NCI-H345 treated with DMSO at 0.1 percent for 48 hours (cell line): ENCODE measurements around the gene FHDC1.

Experiments used
- DNase-seq: peaks from one replicate; lab custom pipeline; 2025; ENCODE audit not compliant: unreplicated experiment; lab: John Stamatoyannopoulos, UW

Gene FHDC1

DNA sequence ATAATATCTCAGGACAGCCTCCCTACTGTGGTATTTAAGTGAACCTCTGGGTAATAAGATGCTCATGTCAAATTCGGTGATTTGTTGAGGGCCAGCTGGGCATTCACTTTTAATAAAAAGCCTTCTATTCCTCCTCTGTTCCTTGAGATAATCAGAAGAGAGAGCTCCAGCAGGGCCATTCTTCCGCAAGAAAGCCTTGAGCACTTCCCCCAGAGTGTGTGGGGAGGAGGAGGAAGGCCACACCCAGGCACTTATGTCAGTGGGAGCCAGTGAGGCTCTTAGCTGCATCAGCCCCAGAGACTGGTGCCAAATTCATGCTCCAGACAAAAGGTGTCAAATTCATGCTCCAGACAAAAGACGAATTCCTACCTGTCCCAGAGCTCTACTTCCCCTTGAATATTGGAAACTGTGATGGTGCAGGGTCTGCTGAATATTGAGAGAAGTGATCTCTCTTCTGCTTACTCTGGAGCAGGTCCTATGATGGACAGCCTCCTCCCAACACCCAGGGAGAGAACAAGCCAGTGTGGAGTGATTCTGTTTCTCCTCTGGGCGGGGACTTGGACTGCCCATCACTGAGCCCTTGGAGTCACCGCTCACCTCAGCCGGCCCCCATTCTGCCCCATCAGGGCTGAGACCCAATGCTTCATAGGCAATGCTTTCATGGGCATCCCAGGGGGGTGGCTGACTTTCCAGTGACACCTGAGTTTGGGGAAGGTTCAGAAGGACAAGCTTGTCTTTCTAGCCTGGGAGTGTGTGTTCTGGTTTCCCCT is 68.1 kb downstream of the FHDC1 start:
- no peak for DNase-seq

DNA sequence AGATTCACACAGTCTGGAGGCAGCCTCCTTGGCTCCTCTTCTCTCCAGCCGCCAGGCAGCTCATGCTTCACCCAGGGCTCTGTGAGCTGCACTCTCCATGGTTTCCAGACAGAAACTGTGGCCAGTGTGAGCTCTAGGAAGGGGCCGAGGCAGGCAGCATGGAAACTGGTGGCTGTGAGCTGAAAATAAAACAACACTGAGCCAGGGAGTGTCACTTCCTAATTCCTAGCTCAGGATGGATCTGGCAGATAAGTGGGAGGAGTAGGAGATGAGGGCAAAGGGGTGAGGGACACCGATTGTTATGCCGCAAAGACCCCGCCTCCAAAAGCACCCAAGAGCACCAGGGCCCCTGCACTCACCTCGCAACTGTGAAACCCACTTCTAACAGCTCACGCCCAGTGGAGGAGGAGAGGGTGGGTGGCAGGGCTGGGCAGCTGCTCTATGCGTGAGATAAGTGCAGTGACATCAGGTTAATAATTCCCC is 69.8 kb downstream of the FHDC1 start:
- no peak for DNase-seq

DNA sequence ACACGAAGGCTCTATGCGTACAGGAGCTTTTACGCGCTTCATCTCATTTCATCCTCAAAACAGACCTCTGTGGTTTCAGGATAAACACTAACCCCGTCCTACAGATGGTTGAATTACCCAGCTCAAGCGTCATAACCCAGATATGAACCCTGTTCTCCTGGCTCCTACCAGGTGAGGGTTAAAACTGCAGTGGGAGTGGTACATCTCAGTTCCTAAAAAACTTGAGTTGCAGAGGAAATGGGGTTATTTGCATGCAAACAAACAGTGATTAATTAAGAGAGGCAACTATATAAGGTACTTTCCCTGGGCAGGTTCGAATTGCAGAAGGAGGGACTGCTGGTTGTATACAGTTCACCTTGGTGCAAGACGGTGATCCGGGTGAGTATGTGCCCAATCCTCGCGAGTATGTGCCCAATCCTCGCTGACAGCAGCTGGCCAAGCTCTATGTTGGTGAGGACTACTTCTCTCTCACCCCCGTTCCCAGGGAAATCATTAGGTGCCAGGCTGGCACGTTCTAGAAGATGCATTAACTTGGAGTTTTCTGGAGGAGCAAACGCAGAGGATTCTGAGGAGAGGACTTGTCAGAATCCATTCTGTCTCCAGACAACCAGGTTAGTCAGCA is 72.6 kb downstream of the FHDC1 start:
- DNase-seq = no peak

DNA sequence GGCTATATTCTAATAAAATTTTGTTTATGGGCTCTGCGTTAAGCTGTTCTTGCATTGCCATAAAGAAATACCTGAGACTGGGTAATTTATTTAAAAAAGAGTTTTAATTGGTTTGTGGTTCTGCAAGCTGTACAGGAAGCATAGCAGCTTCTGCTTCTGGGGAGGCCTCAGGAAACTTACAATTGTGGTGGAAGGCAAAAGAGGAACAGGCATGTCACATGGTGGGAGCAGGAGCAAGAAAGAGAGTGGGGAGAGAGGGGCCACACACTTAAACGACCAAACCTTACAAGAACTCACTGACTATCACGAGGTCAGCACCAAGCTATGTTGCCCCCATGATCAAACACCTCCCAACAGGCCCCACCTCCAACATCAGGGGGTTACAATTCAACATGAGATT is 74.0 kb downstream of the FHDC1 start:
- no peak for DNase-seq

DNA sequence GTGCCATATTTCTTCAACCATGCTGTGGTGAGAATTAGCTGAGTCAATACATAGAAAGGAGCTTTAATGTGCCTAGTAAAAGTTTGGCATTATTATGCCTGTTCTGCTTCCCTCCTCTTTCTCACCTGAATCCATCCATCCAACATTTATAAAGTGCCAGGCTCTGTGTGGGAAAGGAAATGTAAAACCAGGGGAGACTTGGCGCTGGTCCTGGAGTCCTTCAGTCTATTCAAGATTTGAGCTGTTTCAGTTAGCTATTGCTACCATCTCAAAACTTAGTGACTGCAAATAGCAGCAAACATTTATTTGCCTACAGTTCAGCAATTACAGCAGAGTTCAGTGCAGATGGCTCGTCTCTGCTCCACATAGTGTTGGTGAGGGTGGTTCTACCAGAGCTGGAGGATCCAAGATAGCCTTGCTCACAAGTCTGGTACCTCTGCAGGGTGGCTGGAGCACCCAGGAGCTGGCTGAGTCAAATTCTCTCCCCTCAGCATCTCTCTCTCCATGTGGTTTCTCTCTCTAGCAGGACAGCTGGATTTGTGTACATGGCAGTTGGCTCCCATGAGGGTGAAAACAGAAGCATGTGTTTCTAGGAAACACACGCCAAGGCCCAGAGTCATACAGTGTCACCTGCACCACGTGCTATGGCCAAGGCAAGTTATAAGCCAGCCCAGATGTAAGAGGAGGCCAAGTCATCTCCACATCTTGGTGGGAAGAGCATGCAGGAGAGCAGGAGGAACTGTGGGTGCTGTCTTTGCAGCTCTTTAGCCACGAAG is 77.3 kb downstream of the FHDC1 start:
- no peak for DNase-seq

DNA sequence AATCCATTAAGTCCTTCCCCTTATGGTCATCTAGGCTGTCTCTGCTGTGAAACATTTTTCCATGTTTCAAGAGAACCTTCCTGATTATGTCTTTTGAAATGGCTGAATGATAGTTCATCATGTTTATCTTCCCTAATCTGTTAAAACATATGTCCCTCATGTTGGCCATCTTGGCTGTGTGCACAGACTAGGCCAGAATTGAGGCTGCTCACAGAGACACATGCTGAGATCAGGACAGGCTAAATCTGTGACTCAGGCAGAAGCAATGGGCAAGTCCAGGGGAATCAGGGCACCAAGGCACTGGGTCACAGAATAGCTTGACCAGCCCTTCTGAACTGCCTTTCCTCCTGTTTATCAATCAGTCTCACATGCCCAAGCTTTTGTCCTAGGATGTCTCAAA is 78.3 kb downstream of the FHDC1 start:
- DNase-seq = no peak

DNA sequence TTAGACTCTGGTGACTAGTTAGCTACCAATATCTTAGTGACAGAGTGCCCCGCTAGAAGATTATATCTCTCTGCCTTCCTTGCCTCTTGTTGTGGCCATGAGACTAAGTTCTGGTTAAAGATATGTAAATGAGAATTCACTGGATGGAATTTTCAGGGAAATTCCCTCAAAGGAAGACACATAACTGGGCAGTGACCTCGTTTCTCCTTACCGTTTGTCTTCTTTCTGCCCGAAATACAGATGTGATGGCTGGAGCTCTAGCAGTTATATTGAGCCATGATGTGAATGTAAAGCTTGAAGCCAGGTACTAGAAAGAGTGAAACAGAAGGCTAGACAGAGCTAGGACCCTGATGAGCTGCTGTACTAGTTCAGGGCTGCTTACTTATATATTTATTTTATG is 80.5 kb downstream of the FHDC1 start:
- no peak for DNase-seq

DNA sequence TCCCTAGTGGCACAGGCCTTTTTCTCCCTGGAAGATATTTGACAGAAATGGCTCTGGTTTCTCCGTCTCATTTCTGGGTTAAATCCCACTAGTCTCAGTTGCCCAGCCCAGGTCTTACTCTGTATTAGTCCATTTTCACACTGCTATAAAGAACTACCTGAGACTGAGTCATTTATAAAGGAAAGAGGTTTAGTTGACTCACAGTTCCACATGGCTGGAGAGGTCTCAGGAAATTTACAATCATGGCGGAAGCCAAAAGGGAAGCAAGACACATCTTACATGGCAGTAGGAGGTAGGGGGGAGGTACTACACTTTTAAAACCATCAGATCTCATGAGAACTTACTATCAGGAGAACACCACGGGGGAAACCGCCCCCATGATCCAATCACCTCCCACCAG is 81.9 kb downstream of the FHDC1 start:
- DNase-seq = no peak

DNA sequence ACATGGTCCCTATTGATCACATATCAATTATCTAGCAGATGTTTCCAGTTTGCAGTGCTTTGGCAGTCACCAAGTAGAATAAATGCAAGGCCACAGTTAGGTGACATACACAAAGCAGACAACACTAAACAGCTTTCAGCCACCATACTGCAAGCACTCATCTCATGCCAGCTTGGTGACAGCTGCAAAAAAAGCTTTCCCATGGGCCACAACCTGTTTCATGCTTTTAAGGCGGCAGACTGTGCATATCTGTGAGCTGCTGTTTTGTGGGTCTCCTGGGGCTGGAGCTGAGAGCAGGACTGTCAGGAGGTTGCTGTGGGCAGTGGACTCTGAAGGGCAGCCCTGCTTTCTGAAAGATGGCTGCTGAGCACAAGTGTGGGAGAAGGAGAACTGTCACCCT is 82.6 kb downstream of the FHDC1 start:
- peak; percentile 30 for DNase-seq

DNA sequence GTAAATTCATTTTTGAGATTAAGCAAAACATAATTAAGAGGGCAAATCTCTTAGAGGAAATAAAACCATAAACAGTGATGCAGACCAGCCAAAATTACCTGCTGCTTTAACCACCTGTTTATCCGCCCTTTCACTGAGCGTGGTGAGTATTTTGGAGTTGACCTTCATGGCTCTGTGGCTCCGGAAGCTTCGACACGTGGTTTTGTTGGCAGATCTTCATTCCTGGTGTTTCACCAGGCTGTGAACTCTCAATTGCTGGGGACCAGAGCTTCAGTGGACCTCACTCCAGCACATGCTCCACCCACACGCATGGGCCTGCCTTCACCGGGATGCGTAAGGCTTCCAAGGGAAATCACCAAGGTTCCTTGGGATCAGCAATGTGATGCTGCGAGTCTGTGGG is 83.8 kb downstream of the FHDC1 start:
- no peak for DNase-seq

DNA sequence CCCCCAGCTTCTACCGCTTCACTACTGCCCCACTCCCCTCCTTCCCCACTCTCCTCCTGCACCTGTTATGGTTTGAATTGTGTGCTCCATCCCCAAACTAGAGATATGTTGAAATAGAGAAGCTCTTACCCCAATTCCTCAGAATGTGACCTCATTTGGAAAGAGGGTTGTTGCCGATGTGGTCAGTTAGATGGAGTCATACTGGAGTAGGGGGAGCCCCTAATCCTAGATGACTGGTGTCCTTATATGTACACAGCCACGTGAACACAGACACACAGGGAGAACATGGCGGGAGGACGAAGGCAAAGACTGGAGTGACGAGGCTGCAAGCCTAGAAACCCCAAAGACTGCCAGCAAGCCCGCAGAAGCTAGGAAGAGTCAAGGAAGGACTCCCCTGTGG is 84.3 kb downstream of the FHDC1 start:
- no peak for DNase-seq

DNA sequence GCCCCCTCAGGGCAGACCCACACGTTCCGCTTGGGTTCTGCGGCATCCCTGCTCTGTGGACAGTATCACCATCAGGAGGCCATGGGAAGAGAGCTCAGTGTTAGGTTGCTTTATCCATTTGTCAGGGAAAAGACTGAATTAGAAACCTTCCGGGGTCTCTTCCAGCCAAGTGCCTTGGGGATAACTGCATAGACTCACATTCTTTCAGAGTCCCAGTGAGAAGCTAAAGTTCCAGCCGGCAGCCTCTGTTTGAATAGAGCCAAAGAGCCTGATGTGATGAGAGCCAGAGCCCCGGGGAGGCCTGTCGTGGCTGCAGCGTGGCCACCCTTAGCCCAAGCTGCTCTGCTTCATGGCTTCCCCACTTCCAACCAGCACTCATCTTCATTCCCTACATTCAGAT is 85.2 kb downstream of the FHDC1 start:
- DNase-seq = no peak

DNA sequence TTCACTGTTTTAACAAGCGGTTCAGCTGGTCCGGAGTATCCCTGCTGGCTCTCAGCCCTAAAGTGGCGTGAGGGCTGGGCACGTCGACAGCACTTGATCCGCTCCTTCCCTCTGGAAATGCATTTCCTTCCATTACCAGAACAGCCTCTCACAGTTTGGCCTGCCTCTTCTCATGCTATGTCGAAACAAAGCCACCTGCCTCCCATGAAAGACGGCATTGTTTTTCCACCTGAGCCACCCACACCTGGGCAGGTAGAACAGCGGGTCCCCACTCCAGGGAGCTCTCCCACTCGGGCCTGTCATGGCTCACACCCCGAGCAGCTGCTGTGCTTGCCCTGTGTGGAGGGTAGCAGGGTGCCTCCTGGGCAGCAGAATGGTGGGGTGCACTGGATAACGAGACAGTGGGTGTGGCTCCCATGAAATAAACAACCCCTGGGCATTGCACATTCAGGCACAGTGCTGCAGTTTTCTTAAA is 86.2 kb downstream of the FHDC1 start:
- DNase-seq = peak; percentile 80

DNA sequence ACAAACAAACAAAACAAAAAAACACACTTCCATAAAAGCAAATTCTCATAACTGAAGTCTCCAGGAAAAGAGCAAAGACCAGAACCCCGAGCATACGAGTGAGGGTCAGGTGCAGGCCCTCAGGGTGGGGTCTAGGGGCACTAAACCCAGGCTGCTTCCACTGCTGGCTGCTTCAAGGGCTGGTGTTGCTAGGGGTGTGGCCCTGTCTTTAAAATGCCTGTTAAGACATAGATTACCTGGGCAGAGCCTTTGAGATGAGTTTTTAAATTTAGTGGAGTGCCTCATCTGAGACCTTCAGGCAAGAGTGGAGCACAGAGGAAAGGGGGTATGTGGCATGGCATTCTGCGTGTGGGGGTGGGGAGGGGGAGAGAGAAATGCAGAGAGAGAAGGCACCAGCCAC is 87.0 kb downstream of the FHDC1 start:
- no peak for DNase-seq

DNA sequence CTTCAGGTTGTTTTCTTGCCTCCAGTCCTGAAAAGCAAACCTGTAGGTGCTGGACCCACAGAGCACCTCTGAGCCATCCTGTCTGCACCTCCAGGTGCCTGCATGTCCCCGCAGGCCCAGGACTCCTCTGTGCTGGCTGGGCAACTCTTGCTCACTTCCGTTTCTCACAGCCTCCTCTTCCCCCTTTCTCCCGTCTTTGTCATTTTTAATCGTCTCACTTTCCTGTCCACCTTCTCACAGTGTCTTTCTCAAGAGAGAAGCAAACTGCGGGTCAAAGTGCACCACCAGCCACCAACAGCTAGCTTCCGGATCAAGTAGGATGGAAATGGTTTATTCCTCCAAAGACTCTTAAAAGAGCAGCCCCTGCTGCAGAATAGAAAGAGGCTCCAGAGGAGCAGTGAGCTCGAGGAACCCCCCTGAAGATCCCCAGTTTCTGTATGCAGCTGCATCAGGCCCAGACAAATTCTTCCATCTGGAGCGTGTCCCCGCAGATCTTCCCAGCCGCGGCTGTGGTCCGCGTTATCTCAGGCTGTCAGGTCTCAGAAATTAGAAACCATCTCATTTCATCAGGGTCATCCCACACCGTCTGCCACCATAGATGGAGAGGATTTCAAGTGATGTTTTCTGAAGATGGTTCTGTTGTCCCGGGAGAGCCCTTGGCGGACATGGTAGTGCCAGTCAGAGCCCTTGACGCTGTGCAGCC is 87.7 kb downstream of the FHDC1 start:
- peak; percentile 60 for DNase-seq

DNA sequence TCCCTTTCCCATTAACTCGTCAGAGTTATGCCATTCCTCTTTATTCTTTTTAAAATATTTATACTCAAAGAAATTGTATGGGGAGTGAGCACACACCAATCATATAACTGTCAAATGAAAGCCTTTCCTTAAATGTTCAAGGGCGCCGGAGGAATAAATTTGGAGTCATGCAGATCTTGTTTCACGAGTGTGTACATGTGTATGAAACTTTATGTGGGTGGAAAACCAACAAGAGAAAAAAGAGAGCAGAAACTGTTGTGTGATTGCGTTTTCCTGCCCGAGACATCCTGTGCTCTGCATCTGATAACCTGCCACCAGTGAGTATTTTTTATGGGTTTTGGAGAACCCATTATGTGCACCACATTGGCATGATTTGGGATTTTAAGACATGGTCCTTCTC is 88.3 kb downstream of the FHDC1 start:
- no peak for DNase-seq

DNA sequence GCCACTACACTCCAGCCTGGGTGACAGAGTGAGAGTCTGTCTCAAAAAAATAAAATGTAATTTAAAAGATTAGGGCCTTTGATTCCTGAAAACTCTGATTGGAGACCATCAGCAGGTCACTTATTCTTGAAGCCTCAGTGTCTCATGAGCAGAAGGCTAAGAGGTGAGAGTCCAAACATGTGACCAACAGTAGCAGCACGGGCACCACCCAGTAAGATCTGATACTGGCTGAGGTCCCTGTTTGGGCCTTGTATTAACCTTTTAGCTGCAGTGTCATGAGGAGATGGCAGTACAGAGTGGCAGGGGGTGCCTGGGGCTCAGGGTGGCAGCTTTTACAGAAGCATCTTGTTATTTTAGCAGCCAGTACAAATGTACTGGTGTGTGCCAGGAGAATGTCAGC is 89.3 kb downstream of the FHDC1 start:
- DNase-seq = no peak

DNA sequence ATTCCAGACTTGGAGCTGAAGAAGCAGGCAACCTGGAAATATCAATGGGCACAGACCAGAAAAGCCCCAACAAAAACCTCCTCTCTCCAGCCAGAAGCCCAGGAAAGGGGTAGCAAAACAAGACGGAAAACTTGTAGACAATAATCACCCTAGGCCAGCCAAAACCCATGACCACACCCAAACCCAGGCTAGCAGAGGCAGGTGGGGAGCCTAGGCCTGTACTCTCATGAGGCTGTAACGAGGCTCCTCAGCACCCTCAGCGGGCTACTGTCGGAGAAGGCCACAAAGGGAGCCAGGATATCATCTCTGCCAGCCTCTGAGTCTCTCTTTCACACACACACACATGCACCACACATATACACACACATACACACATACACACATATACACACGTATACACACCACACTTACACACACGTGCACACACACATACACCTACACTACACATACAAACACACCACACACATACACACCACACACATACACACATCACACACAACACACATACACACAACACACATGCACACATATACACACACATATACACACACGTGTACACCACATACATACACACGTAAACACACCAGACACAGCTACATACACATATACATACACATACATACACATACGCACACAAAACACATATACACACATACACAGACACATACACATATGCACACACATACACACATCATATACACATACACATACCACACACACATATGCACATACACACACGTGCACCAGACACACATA is 90.6 kb downstream of the FHDC1 start:
- DNase-seq = no peak

DNA sequence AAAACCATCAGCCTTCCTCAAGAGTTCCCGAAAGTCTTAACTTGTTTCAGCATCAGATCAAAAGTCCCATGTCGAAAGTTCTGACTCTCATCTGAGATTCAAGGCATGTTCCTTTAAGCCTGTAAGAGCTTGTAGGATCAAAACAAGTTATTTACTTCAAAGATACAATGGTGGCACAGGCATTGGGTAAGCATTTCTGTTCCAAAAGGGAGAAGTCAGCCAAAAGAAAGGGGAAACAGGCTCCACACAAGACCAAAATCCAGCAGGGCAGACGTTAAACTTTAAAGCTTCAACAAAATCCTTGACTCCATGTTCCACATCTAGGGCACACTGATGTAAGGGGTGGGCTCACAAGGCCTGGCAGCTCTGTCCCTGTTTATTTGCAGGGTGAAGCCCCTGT is 91.7 kb downstream of the FHDC1 start:
- DNase-seq = no peak

DNA sequence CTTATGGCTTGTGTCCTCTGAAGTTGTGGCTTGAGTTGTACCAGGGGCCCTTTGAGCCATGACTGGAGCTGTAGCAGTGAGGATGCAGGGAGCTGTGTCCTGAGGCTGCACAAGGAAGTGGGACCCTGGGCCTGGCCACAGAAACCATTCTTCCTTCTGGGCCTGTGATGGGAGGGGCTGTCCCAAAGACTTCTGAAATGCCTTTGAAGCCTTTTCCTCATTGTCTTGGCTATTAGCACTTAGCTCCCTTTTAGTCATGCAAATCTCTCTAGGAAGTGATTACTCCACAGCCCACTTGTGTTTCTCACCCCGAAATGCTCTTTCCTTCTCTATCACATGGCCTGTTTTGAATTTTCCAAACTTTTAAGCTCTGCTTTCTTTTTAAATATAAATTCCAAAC is 92.4 kb downstream of the FHDC1 start:
- DNase-seq = no peak
